Measurements from ENCODE around the gene THSD4.

THSD4 gene
- total RNA-seq: 0 to 0.12 reads per million in 2 experiments

GRCh38 chr15:71114887-71115566 lies at the start of gene THSD4:
THSD4 (plus strand) TSS chr15:71115471.
- peak; percentile 21 for DNase-seq (ENCODE audit: low read depth)

- DNase-seq (ENCODE audit: low read depth): no peak
Observed at GRCh38 chr15:71066983-71067382, 48.3 kb upstream of the THSD4 start.

- DNase-seq (ENCODE audit: low read depth): no peak
Observed at GRCh38 chr15:71069693-71070092, 45.6 kb upstream of the THSD4 start.

GRCh38 chr15:71071529-71071928 lies 43.7 kb upstream of the THSD4 start:
- DNase-seq (ENCODE audit: low read depth): no peak

- no peak for DNase-seq (ENCODE audit: low read depth)
Observed at GRCh38 chr15:71072423-71072822, 42.8 kb upstream of the THSD4 start.

GRCh38 chr15:71078506-71079207 lies 36.6 kb upstream of the THSD4 start:
- no peak for DNase-seq (ENCODE audit: low read depth)

- no peak for DNase-seq (ENCODE audit: low read depth)
Observed at GRCh38 chr15:71079208-71080044, 35.8 kb upstream of the THSD4 start.

GRCh38 chr15:71080166-71080565 lies 35.1 kb upstream of the THSD4 start:
- no peak for DNase-seq (ENCODE audit: low read depth)

- DNase-seq (ENCODE audit: low read depth): no peak
Observed at GRCh38 chr15:71080705-71081104, 34.6 kb upstream of the THSD4 start.

GRCh38 chr15:71082803-71083202 lies 32.5 kb upstream of the THSD4 start:
- no peak for DNase-seq (ENCODE audit: low read depth)

GRCh38 chr15:71083349-71083748 lies 31.9 kb upstream of the THSD4 start:
- no peak for DNase-seq (ENCODE audit: low read depth)

GRCh38 chr15:71084264-71084663 lies 31.0 kb upstream of the THSD4 start:
- no peak for DNase-seq (ENCODE audit: low read depth)

- no peak for DNase-seq (ENCODE audit: low read depth)
Observed at GRCh38 chr15:71085809-71086208, 29.5 kb upstream of the THSD4 start.

GRCh38 chr15:71088155-71088554 lies 27.1 kb upstream of the THSD4 start:
- no peak for DNase-seq (ENCODE audit: low read depth)

- DNase-seq (ENCODE audit: low read depth): no peak
Observed at GRCh38 chr15:71088683-71089082, 26.6 kb upstream of the THSD4 start.

GRCh38 chr15:71089801-71090200 lies 25.5 kb upstream of the THSD4 start:
- no peak for DNase-seq (ENCODE audit: low read depth)

GRCh38 chr15:71091601-71092000 lies 23.7 kb upstream of the THSD4 start:
- no peak for DNase-seq (ENCODE audit: low read depth)

- DNase-seq (ENCODE audit: low read depth): no peak
Observed at GRCh38 chr15:71092056-71092600, 23.1 kb upstream of the THSD4 start.

GRCh38 chr15:71093054-71094024 lies 21.9 kb upstream of the THSD4 start:
- DNase-seq (ENCODE audit: low read depth): no peak

- DNase-seq (ENCODE audit: low read depth): no peak
Observed at GRCh38 chr15:71094137-71094536, 21.1 kb upstream of the THSD4 start.

GRCh38 chr15:71096676-71097075 lies 18.6 kb upstream of the THSD4 start:
- DNase-seq (ENCODE audit: low read depth): no peak
